Uterus (tissue), 2 donors: ENCODE data around the gene OR8D2.

Experiments used
- POLR2A ChIP-seq, 2 donors: fragments of 450-650 bp; IDR thresholded peaks; one replicate each; pipeline ENCODE4 v1.6.1; 2016; ENCODE audit warnings: antibody characterized with exemption in 2 of 2, mild to moderate bottlenecking in 1 of 2, moderate library complexity in 1 of 2
- TF ChIP-seq, protein P1 (sequence below), 4 experiments: fragments of 200-600 bp in 2 of 4; fragments of 450-650 bp in 2 of 4; sonication (generic) in 2 of 4; IDR thresholded peaks; one replicate each; pipeline ENCODE4 v1.5.1; 2016 to 2019; ENCODE audit warnings: antibody characterized with exemption in 4 of 4, mild to moderate bottlenecking in 2 of 4, moderate library complexity in 1 of 4

DNA sequence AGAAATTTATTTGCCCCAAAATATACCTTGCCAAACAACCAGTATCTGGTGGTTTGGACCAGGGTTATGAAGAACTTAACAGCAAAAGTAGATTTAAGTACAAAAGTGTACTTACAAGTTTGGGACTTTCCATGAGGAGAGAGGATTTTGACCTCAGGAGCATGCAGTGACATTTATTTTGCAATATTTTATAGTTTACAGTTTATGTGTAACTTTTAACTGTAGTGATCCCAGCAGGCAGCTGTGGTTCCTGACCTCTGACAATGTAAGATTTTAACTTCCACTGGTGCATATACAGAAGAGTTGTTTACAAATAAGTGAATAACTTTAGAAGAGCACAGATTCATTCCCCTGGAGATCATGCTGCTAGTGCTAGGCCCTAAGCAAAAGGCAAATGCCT, 12.9 kb downstream of the OR8D2 start:
- TF ChIP-seq, protein P1, sequence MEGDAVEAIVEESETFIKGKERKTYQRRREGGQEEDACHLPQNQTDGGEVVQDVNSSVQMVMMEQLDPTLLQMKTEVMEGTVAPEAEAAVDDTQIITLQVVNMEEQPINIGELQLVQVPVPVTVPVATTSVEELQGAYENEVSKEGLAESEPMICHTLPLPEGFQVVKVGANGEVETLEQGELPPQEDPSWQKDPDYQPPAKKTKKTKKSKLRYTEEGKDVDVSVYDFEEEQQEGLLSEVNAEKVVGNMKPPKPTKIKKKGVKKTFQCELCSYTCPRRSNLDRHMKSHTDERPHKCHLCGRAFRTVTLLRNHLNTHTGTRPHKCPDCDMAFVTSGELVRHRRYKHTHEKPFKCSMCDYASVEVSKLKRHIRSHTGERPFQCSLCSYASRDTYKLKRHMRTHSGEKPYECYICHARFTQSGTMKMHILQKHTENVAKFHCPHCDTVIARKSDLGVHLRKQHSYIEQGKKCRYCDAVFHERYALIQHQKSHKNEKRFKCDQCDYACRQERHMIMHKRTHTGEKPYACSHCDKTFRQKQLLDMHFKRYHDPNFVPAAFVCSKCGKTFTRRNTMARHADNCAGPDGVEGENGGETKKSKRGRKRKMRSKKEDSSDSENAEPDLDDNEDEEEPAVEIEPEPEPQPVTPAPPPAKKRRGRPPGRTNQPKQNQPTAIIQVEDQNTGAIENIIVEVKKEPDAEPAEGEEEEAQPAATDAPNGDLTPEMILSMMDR (IDR thresholded peaks at IDR 0.05) = no peak
- no peak for TF ChIP-seq POLR2A (IDR thresholded peaks at IDR 0.05)
